ENCODE measurements around the gene ARMC8.

The ARMC8 gene

GRCh38 chr3:138249636-138250035 lies 62.5 kb downstream of the ARMC8 start:
- FAIRE-seq: no peak

GRCh38 chr3:138253609-138254008 lies 66.5 kb downstream of the ARMC8 start:
- FAIRE-seq: no peak

GRCh38 chr3:138254216-138254615 lies 67.1 kb downstream of the ARMC8 start:
- no peak for FAIRE-seq

GRCh38 chr3:138256022-138256421 lies 68.9 kb downstream of the ARMC8 start:
- no peak for FAIRE-seq

- no peak for FAIRE-seq
These were observed 70.9 kb downstream of the ARMC8 start for GRCh38 chr3:138257986-138258385.

- no peak for FAIRE-seq
These were observed 72.0 kb downstream of the ARMC8 start for GRCh38 chr3:138259126-138259525.

- no peak for FAIRE-seq
These were observed 73.5 kb downstream of the ARMC8 start for GRCh38 chr3:138260611-138261010.

- FAIRE-seq: no peak
These were observed 76.0 kb downstream of the ARMC8 start for GRCh38 chr3:138263104-138263503.

GRCh38 chr3:138265745-138266144 lies 78.6 kb downstream of the ARMC8 start:
- no peak for FAIRE-seq

GRCh38 chr3:138267083-138267482 lies 80.0 kb downstream of the ARMC8 start:
- FAIRE-seq: no peak

- no peak for FAIRE-seq
These were observed 83.1 kb downstream of the ARMC8 start for GRCh38 chr3:138270245-138270644.

- FAIRE-seq: no peak
These were observed 84.2 kb downstream of the ARMC8 start for GRCh38 chr3:138271189-138271794.

GRCh38 chr3:138281561-138281960 lies 94.5 kb downstream of the ARMC8 start:
- no peak for FAIRE-seq

GRCh38 chr3:138282836-138283235 lies 95.7 kb downstream of the ARMC8 start:
- no peak for FAIRE-seq

GRCh38 chr3:138284079-138284478 lies 97.0 kb downstream of the ARMC8 start:
- FAIRE-seq: no peak

- FAIRE-seq: no peak
These were observed 97.9 kb downstream of the ARMC8 start for GRCh38 chr3:138284957-138285477.

- no peak for FAIRE-seq
These were observed 102.2 kb downstream of the ARMC8 start for GRCh38 chr3:138289260-138289659.

- FAIRE-seq: no peak
These were observed 102.6 kb downstream of the ARMC8 start for GRCh38 chr3:138289701-138290100.

GRCh38 chr3:138296639-138297038 lies 109.5 kb downstream of the ARMC8 start:
- FAIRE-seq: no peak

GRCh38 chr3:138297059-138297607 lies 110.0 kb downstream of the ARMC8 start:
- no peak for FAIRE-seq

- FAIRE-seq: no peak
These were observed 110.8 kb downstream of the ARMC8 start for GRCh38 chr3:138297876-138298275.

GRCh38 chr3:138300647-138301046 lies 113.5 kb downstream of the ARMC8 start:
- no peak for FAIRE-seq

GRCh38 chr3:138303474-138303873 lies 116.4 kb downstream of the ARMC8 start:
- no peak for FAIRE-seq

- FAIRE-seq: no peak
These were observed 120.8 kb downstream of the ARMC8 start for GRCh38 chr3:138307899-138308298.

- no peak for FAIRE-seq
These were observed 121.7 kb downstream of the ARMC8 start for GRCh38 chr3:138308783-138309182.

Measured in colon (tissue), 2 donors.